ENCODE results near the gene HDHD3.

GRCh38 chr9:113326230-113326629, 50.6 kb downstream of the HDHD3 start:
- TF ChIP-seq CTCF (IDR thresholded peaks at IDR 0.05; ENCODE audit: low read depth, low read length, poor library complexity, severe bottlenecking): no peak
- TF ChIP-seq EZH2phosphoT487 (IDR thresholded peaks at IDR 0.05; ENCODE audit: borderline replicate concordance, low read length): no peak

Data from DOHH2 (cell line).